Measurements from ENCODE around the gene ADAMTS15.

- TF ChIP-seq FOXM1 (IDR thresholded peaks at IDR 0.05; ENCODE audit: low read depth, low read length), result no peak
- TF ChIP-seq, protein P1, sequence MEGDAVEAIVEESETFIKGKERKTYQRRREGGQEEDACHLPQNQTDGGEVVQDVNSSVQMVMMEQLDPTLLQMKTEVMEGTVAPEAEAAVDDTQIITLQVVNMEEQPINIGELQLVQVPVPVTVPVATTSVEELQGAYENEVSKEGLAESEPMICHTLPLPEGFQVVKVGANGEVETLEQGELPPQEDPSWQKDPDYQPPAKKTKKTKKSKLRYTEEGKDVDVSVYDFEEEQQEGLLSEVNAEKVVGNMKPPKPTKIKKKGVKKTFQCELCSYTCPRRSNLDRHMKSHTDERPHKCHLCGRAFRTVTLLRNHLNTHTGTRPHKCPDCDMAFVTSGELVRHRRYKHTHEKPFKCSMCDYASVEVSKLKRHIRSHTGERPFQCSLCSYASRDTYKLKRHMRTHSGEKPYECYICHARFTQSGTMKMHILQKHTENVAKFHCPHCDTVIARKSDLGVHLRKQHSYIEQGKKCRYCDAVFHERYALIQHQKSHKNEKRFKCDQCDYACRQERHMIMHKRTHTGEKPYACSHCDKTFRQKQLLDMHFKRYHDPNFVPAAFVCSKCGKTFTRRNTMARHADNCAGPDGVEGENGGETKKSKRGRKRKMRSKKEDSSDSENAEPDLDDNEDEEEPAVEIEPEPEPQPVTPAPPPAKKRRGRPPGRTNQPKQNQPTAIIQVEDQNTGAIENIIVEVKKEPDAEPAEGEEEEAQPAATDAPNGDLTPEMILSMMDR (IDR thresholded peaks at IDR 0.05 in 2 of 3, conservative IDR thresholded peaks at IDR 0.05 in 1 of 3; ENCODE audit: control insufficient read depth in 2 of 3, extremely low read depth in 1 of 3, insufficient read depth in 1 of 3, low read depth in 3 of 3, low read length in 3 of 3), result no peak
- TF ChIP-seq POLR2A (IDR thresholded peaks at IDR 0.05; ENCODE audit: low read depth, low read length), result no peak
- TF ChIP-seq EP300 (IDR thresholded peaks at IDR 0.05; ENCODE audit: borderline replicate concordance in 1 of 2, control insufficient read depth in 1 of 2, low read depth in 2 of 2, low read length in 2 of 2), result no peak
- no peak for TF ChIP-seq BHLHE40 (IDR thresholded peaks at IDR 0.05; ENCODE audit: borderline replicate concordance in 1 of 2, low read depth in 2 of 2, low read length in 1 of 2)
- no peak for TF ChIP-seq POLR2AphosphoS5 (IDR thresholded peaks at IDR 0.05; ENCODE audit: low read length)
- no peak for TF ChIP-seq RB1 (IDR thresholded peaks at IDR 0.05; ENCODE audit: borderline replicate concordance)
- no peak for TF ChIP-seq ZNF592 (IDR thresholded peaks at IDR 0.05)
- no peak for TF ChIP-seq EZH2 (IDR thresholded peaks at IDR 0.05; ENCODE audit: borderline replicate concordance, control insufficient read depth, low read depth, low read length)
Measured at GRCh38 chr11:130422251-130422995, 26.0 kb upstream of the ADAMTS15 start.
